AG04450 (cell line): ENCODE measurements around the gene SH3GLB2. TPM values are rescaled to one million over a fixed set of nuclear protein-coding genes. Genes with fewer than 3 reads are reported as not detected.

Source experiments
- CTCF ChIA-PET: fragments of 300-600, 350-600 bp; formaldehyde crosslinking; extraction: SDS; loops from one replicate; lab custom pipeline; 2022; ENCODE audit warnings: antibody characterized with exemption, inconsistent platforms; lab: Charles Lee
- POLR2A ChIA-PET: fragments of 350-600 bp; formaldehyde crosslinking; extraction: SDS; loops from one replicate; lab custom pipeline; 2021; ENCODE audit warnings: antibody characterized with exemption, inconsistent platforms; lab: Yijun Ruan, JAX
- DNase-seq: peaks from one replicate; pipeline ENCODE4 v3.0.0-alpha.2; 2011; ENCODE audit warnings: low read depth, low spot score
- H3K27ac ChIP-seq: one replicate; pipeline ENCODE4 v1.5.1; 2012; ENCODE audit warnings: low read depth, low read length, control low read depth
- H3K27me3 ChIP-seq: one replicate; pipeline ENCODE4 v1.6.0; 2012; ENCODE audit warnings: low read length; ENCODE audit not compliant: control insufficient read depth, insufficient read depth
- H3K4me3 ChIP-seq: 2 replicates; pipeline ENCODE4 v1.5.1; 2011; ENCODE audit warnings: mild to moderate bottlenecking, low read depth, low read length, control low read depth
- H3K9me3 ChIP-seq: 2 replicates; pipeline ENCODE4 v1.5.1; 2012; ENCODE audit warnings: low read length; ENCODE audit not compliant: control insufficient read depth, insufficient read depth
- polyA plus RNA-seq: library from polyadenylated mRNA; depleted of rRNA; stranded (reverse); fragments of >200 nt; gene quantifications from 2 replicates; pipeline ENCODE4 v1.2.3, GENCODE V29; 2011
- TF ChIP-seq, protein P1 (sequence below): IDR thresholded peaks from 2 replicates; pipeline ENCODE4 v1.5.1; 2011; ENCODE audit warnings: low read depth, low read length, control low read depth, inconsistent platforms

The SH3GLB2 gene
- polyA plus RNA-seq, 1 experiment: 29.3 TPM

GRCh38 chr9:128999581-129000206 is 28.4 kb downstream of the SH3GLB2 start:
- DNase-seq: no peak
- TF ChIP-seq, protein P1, sequence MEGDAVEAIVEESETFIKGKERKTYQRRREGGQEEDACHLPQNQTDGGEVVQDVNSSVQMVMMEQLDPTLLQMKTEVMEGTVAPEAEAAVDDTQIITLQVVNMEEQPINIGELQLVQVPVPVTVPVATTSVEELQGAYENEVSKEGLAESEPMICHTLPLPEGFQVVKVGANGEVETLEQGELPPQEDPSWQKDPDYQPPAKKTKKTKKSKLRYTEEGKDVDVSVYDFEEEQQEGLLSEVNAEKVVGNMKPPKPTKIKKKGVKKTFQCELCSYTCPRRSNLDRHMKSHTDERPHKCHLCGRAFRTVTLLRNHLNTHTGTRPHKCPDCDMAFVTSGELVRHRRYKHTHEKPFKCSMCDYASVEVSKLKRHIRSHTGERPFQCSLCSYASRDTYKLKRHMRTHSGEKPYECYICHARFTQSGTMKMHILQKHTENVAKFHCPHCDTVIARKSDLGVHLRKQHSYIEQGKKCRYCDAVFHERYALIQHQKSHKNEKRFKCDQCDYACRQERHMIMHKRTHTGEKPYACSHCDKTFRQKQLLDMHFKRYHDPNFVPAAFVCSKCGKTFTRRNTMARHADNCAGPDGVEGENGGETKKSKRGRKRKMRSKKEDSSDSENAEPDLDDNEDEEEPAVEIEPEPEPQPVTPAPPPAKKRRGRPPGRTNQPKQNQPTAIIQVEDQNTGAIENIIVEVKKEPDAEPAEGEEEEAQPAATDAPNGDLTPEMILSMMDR: no peak
- CTCF ChIA-PET: no interaction called here
- Histone ChIP-seq H3K27me3 (no peaks in the 10 kb centered on the region), H3K4me3 (no peak overlapping the region), H3K9me3 (no peaks in the 10 kb centered on the region), H3K27ac (no peak overlapping the region)
- POLR2A ChIA-PET: no interaction called here

- TF ChIP-seq, protein P1: no peak
- ChIA-PET CTCF (interaction anchor here (1.1 kb wide), 1 partner anchor 9 kb away, joined by 3 read pairs; no protein-coding TSS in a partner anchor), POLR2A (interaction anchor here (0.7 kb wide), 1 partner anchor 113 kb away, joined by 4 read pairs; no protein-coding TSS in a partner anchor)
- Histone ChIP-seq H3K9me3 (no peaks in the 10 kb centered on the region), H3K4me3 (no peak overlapping the region), H3K27ac (no peak overlapping the region), H3K27me3 (no peaks in the 10 kb centered on the region)
- DNase-seq: no peak
Observed at GRCh38 chr9:128998462-128998861, 29.7 kb downstream of the SH3GLB2 start.

DNA sequence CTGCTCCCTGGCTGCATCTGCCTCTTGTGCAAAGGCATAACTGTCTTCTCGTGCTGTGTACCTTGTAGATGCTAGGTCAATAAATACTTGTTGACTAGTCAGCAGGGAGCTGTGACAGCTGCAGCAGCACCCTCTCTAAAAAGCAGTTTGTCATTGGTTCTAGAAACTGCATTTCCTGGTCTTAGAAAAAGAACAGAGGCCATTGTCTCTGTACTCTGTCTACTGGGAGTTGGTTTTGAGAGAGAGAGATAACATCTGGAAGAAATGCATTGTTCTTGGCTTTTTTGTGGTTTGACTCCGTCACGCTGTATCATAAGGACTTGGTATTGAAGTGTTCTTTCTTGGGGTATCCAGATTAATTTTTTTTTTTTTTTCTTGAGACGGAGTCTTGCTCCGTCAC is 32.3 kb downstream of the SH3GLB2 start:
- H3K27ac ChIP-seq: no peak overlapping the region
- DNase-seq: no peak
- H3K9me3 ChIP-seq: no peaks in the 10 kb centered on the region
- H3K4me3 ChIP-seq: no peak overlapping the region
- CTCF ChIA-PET: interaction anchor here (1.3 kb wide), 1 partner anchor 32 kb away, joined by 5 read pairs; the partner anchor contains the start of gene SH3GLB2
- POLR2A ChIA-PET: no interaction called here
- no peaks in the 10 kb centered on the region for H3K27me3 ChIP-seq
- TF ChIP-seq, protein P1: no peak

DNA sequence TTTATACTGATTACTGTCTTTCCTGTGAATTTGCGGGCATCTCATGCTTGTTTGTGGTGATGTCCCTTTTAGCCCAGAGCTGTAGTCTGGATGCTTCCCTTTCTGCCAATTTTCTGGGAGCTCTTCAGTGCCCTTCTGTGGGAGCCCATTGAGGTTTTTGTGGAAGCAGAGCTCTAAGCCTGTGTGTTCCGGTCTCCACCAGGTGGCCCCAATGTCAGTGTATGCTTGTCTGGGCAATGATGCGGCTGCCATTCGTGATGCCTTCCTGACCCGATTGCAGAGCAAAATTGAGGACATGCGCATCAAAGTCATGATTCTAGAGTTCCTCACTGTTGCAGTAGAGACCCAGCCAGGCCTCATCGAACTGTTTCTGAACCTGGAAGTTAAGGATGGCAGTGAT is 35.1 kb downstream of the SH3GLB2 start:
- TF ChIP-seq, protein P1: peak; percentile 35; the same call in 1 of the 2 replicates
- Histone ChIP-seq H3K4me3 (no peak overlapping the region), H3K27me3 (no peaks in the 10 kb centered on the region), H3K9me3 (no peaks in the 10 kb centered on the region), H3K27ac (no peak overlapping the region)
- no peak for DNase-seq
- CTCF ChIA-PET: interaction anchor here (1.5 kb wide), 1 partner anchor 35 kb away, joined by 4 read pairs; the partner anchor contains the start of gene SH3GLB2
- POLR2A ChIA-PET: no interaction called here

- Histone ChIP-seq H3K27me3 (no peaks in the 10 kb centered on the region), H3K9me3 (no peaks in the 10 kb centered on the region), H3K4me3 (no peak overlapping the region), H3K27ac (no peak overlapping the region)
- ChIA-PET POLR2A (interaction anchor here (0.5 to 1.1 kb wide), 3 partner anchors 15 to 341 kb away, joined by 3 to 8 read pairs (median 4); no protein-coding TSS in a partner anchor), CTCF (interaction anchor here (0.7 to 1.5 kb wide), 5 partner anchors 19 to 266 kb away, joined by 4 to 10 read pairs (median 6); partner anchors contain the start of genes ENDOG and SH3GLB2)
- TF ChIP-seq, protein P1: peak; percentile 23; the same call in 1 of the 2 replicates
- peak; percentile 41 for DNase-seq
Observed at GRCh38 chr9:128987805-128988204, 40.3 kb downstream of the SH3GLB2 start.
